Thoracic aorta (tissue), 2 donors: ENCODE measurements around the gene OTOP3. TPM values are rescaled to one million over a fixed set of nuclear protein-coding genes. Genes with fewer than 3 reads are reported as not detected.

Source experiments
- ATAC-seq: fragments of 150-250 bp; one replicate; pipeline ENCODE4 v1.8.0; 2017; ENCODE audit warnings: low read depth; ENCODE audit not compliant: insufficient number of reproducible peaks, low FRiP score
- DNase-seq: peaks from one replicate; pipeline ENCODE4 v3.0.0-alpha.2; 2020; ENCODE audit warnings: low spot score
- H3K27ac ChIP-seq, 2 donors: fragments of 200-600 bp; sonication (generic); 1 replicate in 1 of 2; 2 replicates in 1 of 2; pipeline ENCODE4 v1.5.1; 2016; ENCODE audit warnings: mild to moderate bottlenecking in 2 of 2, moderate library complexity in 2 of 2
- H3K27me3 ChIP-seq: fragments of 200-600 bp; sonication (generic); replicated peaks from 2 replicates; pipeline ENCODE4 v1.6.0; 2016; ENCODE audit warnings: mild to moderate bottlenecking; ENCODE audit not compliant: insufficient read depth
- H3K36me3 ChIP-seq: fragments of 200-600 bp; sonication (generic); one replicate; pipeline ENCODE4 v1.5.1; 2016
- H3K4me1 ChIP-seq, 2 donors: fragments of 200-600 bp; sonication (generic); 1 replicate in 1 of 2; 2 replicates in 1 of 2; pipeline versions ENCODE4 v1.5.1 to v1.6.0; 2016; ENCODE audit warnings: low read depth in 2 of 2, mild to moderate bottlenecking in 1 of 2; ENCODE audit not compliant: control insufficient read depth in 1 of 2
- H3K4me3 ChIP-seq: fragments of 200-600 bp; sonication (generic); 2 replicates; pipeline ENCODE4 v1.5.1; 2016; ENCODE audit warnings: mild to moderate bottlenecking
- H3K9me3 ChIP-seq: fragments of 200-600 bp; sonication (generic); 2 replicates; pipeline ENCODE4 v1.5.1; 2016
- total RNA-seq, 2 donors: library from RNA; depleted of rRNA; stranded (reverse); fragments of >200 nt; gene quantifications; one replicate each; pipeline versions ENCODE4 v1.1.0 to v1.2.3, GENCODE V29; 2016
- TF ChIP-seq, protein P1 (sequence below): fragments of 200-600 bp; sonication (generic); IDR thresholded peaks from one replicate; pipeline ENCODE4 v1.5.1; 2019; ENCODE audit warnings: antibody characterized with exemption

Gene OTOP3
- total RNA-seq, 2 donors from 2014 or later: not detected

DNA sequence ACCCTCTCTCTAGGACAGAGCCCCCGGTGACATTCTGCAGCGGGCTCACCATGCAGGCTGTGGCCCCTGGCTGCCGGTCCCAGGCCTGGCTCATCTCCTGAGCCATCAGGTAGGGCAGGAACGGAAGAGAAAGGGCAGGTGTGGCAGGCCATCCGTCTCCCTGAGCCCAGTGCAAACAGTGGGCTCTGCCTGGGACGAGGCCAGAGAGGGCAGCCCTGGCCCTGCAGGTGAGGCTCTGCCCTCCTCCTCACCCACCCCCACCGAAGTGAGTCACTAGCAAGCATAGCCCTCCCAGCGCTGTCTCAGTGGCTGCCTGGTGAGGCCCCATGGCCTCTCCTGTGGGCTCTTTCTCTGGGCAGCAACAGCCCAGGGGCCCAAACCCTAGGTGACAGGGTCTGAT is 14.5 kb downstream of the OTOP3 start:
- H3K9me3 ChIP-seq: no peaks in the 10 kb centered on the region
- no peak overlapping the region for H3K27ac ChIP-seq
- DNase-seq (no peak), ATAC-seq (no peak)
- TF ChIP-seq, protein P1, sequence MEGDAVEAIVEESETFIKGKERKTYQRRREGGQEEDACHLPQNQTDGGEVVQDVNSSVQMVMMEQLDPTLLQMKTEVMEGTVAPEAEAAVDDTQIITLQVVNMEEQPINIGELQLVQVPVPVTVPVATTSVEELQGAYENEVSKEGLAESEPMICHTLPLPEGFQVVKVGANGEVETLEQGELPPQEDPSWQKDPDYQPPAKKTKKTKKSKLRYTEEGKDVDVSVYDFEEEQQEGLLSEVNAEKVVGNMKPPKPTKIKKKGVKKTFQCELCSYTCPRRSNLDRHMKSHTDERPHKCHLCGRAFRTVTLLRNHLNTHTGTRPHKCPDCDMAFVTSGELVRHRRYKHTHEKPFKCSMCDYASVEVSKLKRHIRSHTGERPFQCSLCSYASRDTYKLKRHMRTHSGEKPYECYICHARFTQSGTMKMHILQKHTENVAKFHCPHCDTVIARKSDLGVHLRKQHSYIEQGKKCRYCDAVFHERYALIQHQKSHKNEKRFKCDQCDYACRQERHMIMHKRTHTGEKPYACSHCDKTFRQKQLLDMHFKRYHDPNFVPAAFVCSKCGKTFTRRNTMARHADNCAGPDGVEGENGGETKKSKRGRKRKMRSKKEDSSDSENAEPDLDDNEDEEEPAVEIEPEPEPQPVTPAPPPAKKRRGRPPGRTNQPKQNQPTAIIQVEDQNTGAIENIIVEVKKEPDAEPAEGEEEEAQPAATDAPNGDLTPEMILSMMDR: no peak
- no peaks in the 10 kb centered on the region for H3K27me3 ChIP-seq
- no peak overlapping the region for H3K4me3 ChIP-seq
- no peaks in the 10 kb centered on the region for H3K4me1 ChIP-seq
- no peaks in the 10 kb centered on the region for H3K36me3 ChIP-seq

DNA sequence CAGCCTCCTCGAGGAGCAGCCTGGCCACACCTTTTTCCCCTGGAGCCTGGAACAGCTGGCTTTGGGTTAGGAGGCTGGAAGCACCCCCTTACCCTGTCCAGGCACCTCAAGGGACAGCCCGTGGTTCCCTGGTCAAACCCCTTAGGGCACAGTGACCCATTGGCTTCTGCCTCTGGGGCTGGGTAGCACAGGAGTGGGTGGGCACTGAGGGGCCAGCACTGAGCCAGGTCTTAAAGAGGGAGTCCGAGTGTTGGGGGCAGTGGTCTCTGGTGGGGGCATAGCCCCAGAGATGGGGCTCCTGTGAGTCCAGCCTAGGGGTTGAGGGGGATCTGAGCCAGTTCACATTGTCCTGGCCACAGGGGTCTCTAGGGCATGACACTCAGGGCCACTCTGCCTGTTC is 15.4 kb downstream of the OTOP3 start:
- Histone ChIP-seq H3K27ac (no peak overlapping the region), H3K9me3 (no peaks in the 10 kb centered on the region), H3K36me3 (no peaks in the 10 kb centered on the region), H3K4me3 (no peak overlapping the region), H3K4me1 (no peaks in the 10 kb centered on the region), H3K27me3 (no peaks in the 10 kb centered on the region)
- DNase-seq: no peak
- TF ChIP-seq, protein P1: no peak
- ATAC-seq: no peak

DNA sequence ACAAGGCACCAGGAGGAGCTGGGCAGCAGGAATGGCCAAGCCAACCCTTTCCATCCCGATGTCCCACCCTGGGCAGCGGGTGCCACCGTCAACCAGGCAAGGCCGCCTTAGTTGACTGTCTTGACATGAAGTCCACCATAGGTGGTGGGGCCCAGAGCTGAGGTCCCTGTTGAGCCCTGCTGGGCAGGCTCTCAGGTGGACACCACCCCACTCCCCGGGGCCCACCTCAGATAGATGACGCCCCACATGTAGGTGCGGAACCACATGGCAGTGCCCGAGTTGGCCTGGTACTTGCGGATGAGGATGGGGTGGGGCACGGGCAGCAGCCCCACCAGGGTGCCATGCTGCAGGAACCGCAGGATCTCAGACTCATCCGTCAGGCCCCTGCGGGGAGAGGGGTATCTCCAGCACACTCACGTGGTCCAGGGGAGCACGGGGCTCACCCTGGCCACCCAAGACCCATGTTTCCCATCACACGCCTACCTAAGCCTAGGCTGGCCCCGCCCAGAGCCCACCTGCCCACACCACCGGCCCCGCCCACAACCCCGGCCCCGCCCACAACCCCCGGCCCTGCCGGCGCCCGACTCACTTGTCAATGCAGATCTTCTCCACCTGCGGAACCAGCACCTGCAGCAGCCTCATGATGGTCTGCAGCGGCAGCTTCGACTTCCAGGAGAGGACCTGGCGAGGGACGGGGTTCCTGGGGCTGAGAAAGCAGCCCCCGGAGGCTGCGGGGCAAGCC is 16.2 kb downstream of the OTOP3 start:
- Histone ChIP-seq H3K4me1 (no peaks in the 10 kb centered on the region), H3K9me3 (no peaks in the 10 kb centered on the region), H3K36me3 (no peaks in the 10 kb centered on the region), H3K27me3 (no peaks in the 10 kb centered on the region), H3K4me3 (no peak overlapping the region), H3K27ac (no peak overlapping the region)
- TF ChIP-seq, protein P1: no peak
- ATAC-seq (no peak), DNase-seq (no peak)

- Histone ChIP-seq H3K27ac (no peak overlapping the region), H3K4me3 (no peak overlapping the region), H3K36me3 (no peaks in the 10 kb centered on the region), H3K27me3 (no peaks in the 10 kb centered on the region), H3K4me1 (no peaks in the 10 kb centered on the region), H3K9me3 (no peaks in the 10 kb centered on the region)
- ATAC-seq (no peak), DNase-seq (no peak)
- TF ChIP-seq, protein P1: no peak
Observed at GRCh38 chr17:74952431-74953133, 16.9 kb downstream of the OTOP3 start.

DNA sequence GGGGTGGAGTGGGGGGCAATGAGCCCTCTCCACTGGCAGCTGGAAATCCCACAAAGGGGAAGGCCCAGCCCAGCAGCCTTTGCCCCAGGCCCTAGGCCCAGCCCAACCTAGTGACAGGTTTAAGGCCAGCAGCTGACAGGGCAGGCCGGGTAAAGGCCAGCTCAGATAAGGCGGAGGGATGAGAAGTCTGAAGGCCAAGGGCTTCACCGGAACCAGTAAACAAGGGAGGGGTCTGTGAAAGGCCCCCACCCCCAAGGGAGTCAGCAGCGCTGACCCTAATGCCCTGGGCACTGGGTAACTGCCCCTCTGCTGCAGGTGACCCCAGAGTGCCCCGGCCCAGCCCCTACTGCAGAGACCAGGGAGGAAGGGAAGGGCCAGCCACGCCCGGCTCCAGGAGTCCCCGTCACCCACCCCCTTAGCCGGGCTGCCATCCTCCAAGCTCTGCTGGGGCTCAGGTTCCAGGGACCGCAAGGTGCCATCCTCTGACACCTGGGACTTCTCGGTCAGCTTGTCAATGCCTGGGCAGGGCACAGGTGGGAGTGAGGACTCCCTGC is 17.5 kb downstream of the OTOP3 start:
- Histone ChIP-seq H3K4me3 (no peak overlapping the region), H3K36me3 (no peaks in the 10 kb centered on the region), H3K9me3 (no peaks in the 10 kb centered on the region), H3K4me1 (no peaks in the 10 kb centered on the region), H3K27me3 (no peaks in the 10 kb centered on the region), H3K27ac (no peak overlapping the region)
- ATAC-seq (no peak), DNase-seq (no peak)
- TF ChIP-seq, protein P1: no peak
